ENCODE results near the gene HARBI1. TPM values are rescaled to one million over a fixed set of nuclear protein-coding genes. Genes with fewer than 3 reads are reported as not detected.

HARBI1 gene
- total and polyA plus RNA-seq, 9 of the 15 experiments (the other 6 are each of a cell fraction or from before 2014, with no cell fraction given): 3.5 to 8.4 (median 5.5) TPM

- Histone ChIP-seq H3K4me2 (ENCODE audit: insufficient read depth, low read length) (peak overlapping the region; percentile 69), H3K27ac (ENCODE audit: extremely low read depth, low read depth, low read length) (peak overlapping the region; percentile 70), H3K9ac (ENCODE audit: insufficient read depth in 1 of 2, low read depth in 2 of 2, low read length in 2 of 2) (peak overlapping the region in 1 of 2 experiments; percentile 48; a peak in 3 of 4 replicates), H3K36me3 (ENCODE audit: control insufficient read depth, insufficient read depth, low read length) (no peaks in the 10 kb centered on the region), H3K4me3 (peak overlapping the region; percentile 20), H4K20me1 (replicated peaks; ENCODE audit: control insufficient read depth, insufficient read depth, low read length) (peaks cover under 1% of the 10 kb centered on the region; the same call in 1 of the 2 replicates), H3K9me3 (replicated peaks; ENCODE audit: control insufficient read depth, insufficient read depth, low read depth, low read length) (no peaks in the 10 kb centered on the region), H3K79me2 (ENCODE audit: control insufficient read depth, insufficient read depth, low read length) (peaks cover 78% of the 10 kb centered on the region), H3K27me3 (ENCODE audit: control insufficient read depth in 2 of 2, insufficient read depth in 2 of 2, low read length in 2 of 2) (no peaks in the 10 kb centered on the region), H3K4me1 (replicated peaks in 1 of 2; ENCODE audit: control insufficient read depth in 2 of 2, insufficient read depth in 2 of 2, low read length in 2 of 2) (peaks cover 17 to 27% of the 10 kb centered on the region in 2 experiments), H2AFZ (ENCODE audit: low read depth, low read length) (peak overlapping the region; percentile 43; the same call in 1 of the 2 replicates), H3K9me1 (ENCODE audit: control insufficient read depth, insufficient read depth, low read length) (no peaks in the 10 kb centered on the region)
- BruUV-seq (replicated peaks): no TSS peak
- CTCF ChIA-PET (ENCODE audit: low intra/inter-chr PET ratio): no interaction called here
- ATAC-seq (peak; percentile 39), FAIRE-seq (no peak), DNase-seq (ENCODE audit: extremely low read depth in 1 of 4, low spot score in 3 of 4) (peak in 1 of 4 experiments; percentile 29)
- intact Hi-C loops (cut with micrococcal nuclease): loop anchor here (5.0 kb wide), 1 partner anchor 57 kb away; the partner anchor contains the start of genes ATG13 and HARBI1
- 2% methylated on average over 6 of the region's 6 CpGs for whole genome bisulfite sequencing (ENCODE audit: insufficient coverage, low coverage, missing lambda C conversion rate)
- in situ Hi-C loops (cut with MboI): no loop called here
- POLR2A ChIA-PET: interaction anchor here (0.6 to 3.4 kb wide), 10 partner anchors 10 to 297 kb away, joined by 3 to 20 read pairs (median 4); partner anchors contain the start of gene AMBRA1
- 0 out of 2 replicates have a peak, but pooled peaks have one; percentile 2 for TF ChIP-seq TOE1 (IDR thresholded peaks at IDR 0.05; ENCODE audit: borderline replicate concordance)
- TF ChIP-seq TOE1 (CRISPR knock-in tag; IDR thresholded peaks at IDR 0.05; ENCODE audit: borderline replicate concordance, low read depth): no peak
- 0 out of 4 replicates have a peak, but pooled peaks of 1 of the 2 experiments have one; percentile 43 for TF ChIP-seq SRF (CRISPR knock-in tag; IDR thresholded peaks at IDR 0.05)
- TF ChIP-seq ZNF316 (IDR thresholded peaks at IDR 0.05): peak; percentile 1; the same call in 1 of the 2 replicates
- no peak for TF ChIP-seq SP2 (IDR thresholded peaks at IDR 0.05; ENCODE audit: extremely low read depth, low read depth, low read length, poor library complexity, severe bottlenecking)
- no peak for TF ChIP-seq RBM39 (optimal IDR thresholded peaks at IDR 0.05; ENCODE audit: low read depth, low read length)
- no peak for TF ChIP-seq ARID1B (IDR thresholded peaks at IDR 0.05)
- no peak for TF ChIP-seq NFIX (CRISPR knock-in tag; IDR thresholded peaks at IDR 0.05; ENCODE audit: low read depth)
- TF ChIP-seq POLR2H (tag; IDR thresholded peaks at IDR 0.05; ENCODE audit: low read depth): 0 out of 2 replicates have a peak, but pooled peaks have one; percentile 31
- no peak for TF ChIP-seq ELK3 (CRISPR knock-in tag; IDR thresholded peaks at IDR 0.05)
- no peak for TF ChIP-seq ELF4 (CRISPR knock-in tag; IDR thresholded peaks at IDR 0.05)
- TF ChIP-seq ELF1 (tag; IDR thresholded peaks at IDR 0.05): peak; percentile 34; the same call in 1 of the 2 replicates
- peak; percentile 58 for TF ChIP-seq GABPA (tag; conservative IDR thresholded peaks at IDR 0.05; ENCODE audit: low read depth)
- TF ChIP-seq, protein P1, sequence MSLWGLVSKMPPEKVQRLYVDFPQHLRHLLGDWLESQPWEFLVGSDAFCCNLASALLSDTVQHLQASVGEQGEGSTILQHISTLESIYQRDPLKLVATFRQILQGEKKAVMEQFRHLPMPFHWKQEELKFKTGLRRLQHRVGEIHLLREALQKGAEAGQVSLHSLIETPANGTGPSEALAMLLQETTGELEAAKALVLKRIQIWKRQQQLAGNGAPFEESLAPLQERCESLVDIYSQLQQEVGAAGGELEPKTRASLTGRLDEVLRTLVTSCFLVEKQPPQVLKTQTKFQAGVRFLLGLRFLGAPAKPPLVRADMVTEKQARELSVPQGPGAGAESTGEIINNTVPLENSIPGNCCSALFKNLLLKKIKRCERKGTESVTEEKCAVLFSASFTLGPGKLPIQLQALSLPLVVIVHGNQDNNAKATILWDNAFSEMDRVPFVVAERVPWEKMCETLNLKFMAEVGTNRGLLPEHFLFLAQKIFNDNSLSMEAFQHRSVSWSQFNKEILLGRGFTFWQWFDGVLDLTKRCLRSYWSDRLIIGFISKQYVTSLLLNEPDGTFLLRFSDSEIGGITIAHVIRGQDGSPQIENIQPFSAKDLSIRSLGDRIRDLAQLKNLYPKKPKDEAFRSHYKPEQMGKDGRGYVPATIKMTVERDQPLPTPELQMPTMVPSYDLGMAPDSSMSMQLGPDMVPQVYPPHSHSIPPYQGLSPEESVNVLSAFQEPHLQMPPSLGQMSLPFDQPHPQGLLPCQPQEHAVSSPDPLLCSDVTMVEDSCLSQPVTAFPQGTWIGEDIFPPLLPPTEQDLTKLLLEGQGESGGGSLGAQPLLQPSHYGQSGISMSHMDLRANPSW (CRISPR knock-in tag; IDR thresholded peaks at IDR 0.05): no peak
- TF ChIP-seq PML (IDR thresholded peaks at IDR 0.05; ENCODE audit: low read length): 0 out of 2 replicates have a peak, but pooled peaks have one; percentile 24
- TF ChIP-seq TAL1 (IDR thresholded peaks at IDR 0.05): no peak
- TF ChIP-seq, protein P2, sequence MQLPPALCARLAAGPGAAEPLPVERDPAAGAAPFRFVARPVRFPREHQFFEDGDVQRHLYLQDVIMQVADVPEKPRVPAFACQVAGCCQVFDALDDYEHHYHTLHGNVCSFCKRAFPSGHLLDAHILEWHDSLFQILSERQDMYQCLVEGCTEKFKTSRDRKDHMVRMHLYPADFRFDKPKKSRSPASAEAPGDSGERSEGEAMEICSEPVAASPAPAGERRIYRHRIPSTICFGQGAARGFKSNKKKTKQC (CRISPR knock-in tag; IDR thresholded peaks at IDR 0.05): no peak
Measured at GRCh38 chr11:46560300-46560991, 56.6 kb downstream of the HARBI1 start.

Data from K562 (cell line).